Mammary epithelial cell (primary cell): ENCODE measurements around the gene EVC2.

Experiments used
- CTCF ChIP-seq, 2 donors: IDR thresholded peaks in 1 of 2; conservative IDR thresholded peaks in 1 of 2; 2 replicates each; pipeline ENCODE4 v1.5.1; 2011 to 2012; ENCODE audit warnings: inconsistent platforms in 2 of 2, low read length in 2 of 2, mild to moderate bottlenecking in 2 of 2, control low read depth in 1 of 2, low read depth in 1 of 2; ENCODE audit not compliant: insufficient read depth in 1 of 2; ENCODE audit errors: extremely low read depth in 1 of 2
- EZH2 ChIP-seq: IDR thresholded peaks from 2 replicates; pipeline ENCODE4 v1.6.1; 2012; ENCODE audit warnings: low read length, inconsistent platforms, borderline replicate concordance

- TF ChIP-seq CTCF (conservative IDR thresholded peaks at IDR 0.05 in 1 of 2, IDR thresholded peaks at IDR 0.05 in 1 of 2; ENCODE audit: extremely low read depth in 1 of 2, insufficient read depth in 1 of 2, low read depth in 1 of 2, low read length in 2 of 2) (no peak), EZH2 (no peak)
These were observed 29.7 kb upstream of the EVC2 start for GRCh38 chr4:5738061-5738460.
